Astrocyte (in vitro differentiated cells and primary cell): ENCODE results near the gene TSC22D3. TPM values are rescaled to one million over a fixed set of nuclear protein-coding genes. Genes with fewer than 3 reads are reported as not detected.
"Not testable (repeated sequence)": the region's sequence is repeated elsewhere in the genome, so short reads cannot be mapped to it uniquely, and the experiment has no call there.

ENCODE experiments used
- DNase-seq: peaks from one replicate; pipeline ENCODE4 v3.0.0-alpha.2; 2010; ENCODE audit warnings: low read depth
- FAIRE-seq: peaks from 2 replicates; lab custom pipeline; 2011; peaks lifted over from hg19 to GRCh38; lab: Jason Lieb, UNC
- H2AFZ ChIP-seq: 2 replicates; pipeline ENCODE4 v1.6.0; 2012; ENCODE audit warnings: low read depth, low read length, inconsistent platforms
- H3K27ac ChIP-seq: 2 replicates; pipeline ENCODE4 v1.5.1; 2011; ENCODE audit warnings: low read depth, low read length, inconsistent platforms
- H3K27me3 ChIP-seq: 2 replicates; pipeline ENCODE4 v1.6.0; 2011; ENCODE audit warnings: low read length, inconsistent platforms; ENCODE audit not compliant: insufficient read depth
- H3K36me3 ChIP-seq: 2 replicates; pipeline ENCODE4 v1.5.1; 2011; ENCODE audit warnings: low read length, inconsistent platforms; ENCODE audit not compliant: insufficient read depth
- H3K4me1 ChIP-seq: 2 replicates; pipeline ENCODE4 v1.5.1; 2011; ENCODE audit warnings: low read length, inconsistent platforms; ENCODE audit not compliant: insufficient read depth
- H3K4me2 ChIP-seq: 2 replicates; pipeline ENCODE4 v1.6.0; 2012; ENCODE audit warnings: low read length, inconsistent platforms
- H3K4me3 ChIP-seq: 2 replicates; pipeline ENCODE4 v1.5.1; 2011; ENCODE audit warnings: low read depth, mild to moderate bottlenecking, low read length, inconsistent platforms; ENCODE audit not compliant: insufficient read depth
- H3K79me2 ChIP-seq: 2 replicates; pipeline ENCODE4 v1.6.0; 2012; ENCODE audit warnings: mild to moderate bottlenecking, low read length, inconsistent platforms; ENCODE audit not compliant: insufficient read depth
- H3K9ac ChIP-seq: 2 replicates; pipeline ENCODE4 v1.6.0; 2012; ENCODE audit warnings: mild to moderate bottlenecking, low read length, inconsistent platforms
- H3K9me3 ChIP-seq: 2 replicates; pipeline ENCODE4 v1.5.1; 2012; ENCODE audit warnings: low read depth, mild to moderate bottlenecking, low read length, inconsistent platforms; ENCODE audit not compliant: insufficient read depth
- H4K20me1 ChIP-seq: 2 replicates; pipeline ENCODE4 v1.6.0; 2012; ENCODE audit warnings: low read length, inconsistent platforms; ENCODE audit not compliant: insufficient read depth
- H3K27ac Mint-ChIP-seq: one replicate; pipeline ENCODE4 v1.8.0; 2021; ENCODE audit warnings: mild to moderate bottlenecking, mixed read lengths; ENCODE audit not compliant: unreplicated experiment
- H3K27me3 Mint-ChIP-seq: one replicate; pipeline ENCODE4 v1.8.0; 2021; ENCODE audit warnings: low read depth, mixed read lengths; ENCODE audit not compliant: unreplicated experiment
- H3K36me3 Mint-ChIP-seq: one replicate; pipeline ENCODE4 v1.8.0; 2021; ENCODE audit warnings: low read depth, mixed read lengths; ENCODE audit not compliant: unreplicated experiment
- H3K4me1 Mint-ChIP-seq: one replicate; pipeline ENCODE4 v1.8.0; 2021; ENCODE audit warnings: low read depth, mixed read lengths; ENCODE audit not compliant: unreplicated experiment
- H3K4me3 Mint-ChIP-seq: one replicate; pipeline ENCODE4 v1.8.0; 2021; ENCODE audit warnings: mild to moderate bottlenecking, moderate library complexity, mixed read lengths; ENCODE audit not compliant: unreplicated experiment
- H3K9me3 Mint-ChIP-seq: one replicate; pipeline ENCODE4 v1.8.0; 2021; ENCODE audit warnings: mild to moderate bottlenecking, mixed read lengths; ENCODE audit not compliant: unreplicated experiment
- EZH2 ChIP-seq: IDR thresholded peaks from 2 replicates; pipeline ENCODE4 v1.6.1; 2012; ENCODE audit warnings: mild to moderate bottlenecking, low read length, inconsistent platforms; ENCODE audit not compliant: insufficient read depth
- total RNA-seq: library from RNA; stranded (reverse); gene quantifications from 2 replicates; pipeline ENCODE4 v1.2.1, GENCODE V29; 2021
- TF ChIP-seq, protein P1 (sequence below): IDR thresholded peaks from 2 replicates; pipeline ENCODE4 v1.5.1; 2011; ENCODE audit warnings: low read depth, mild to moderate bottlenecking, inconsistent platforms, low read length, moderate library complexity; ENCODE audit not compliant: insufficient read depth

TSC22D3 gene
- total RNA-seq, 1 donor from 2014 or later: 30.7 TPM

GRCh38 chrX:107687445-107687844, 88.1 kb downstream of the TSC22D3 start:
- Histone ChIP-seq H3K36me3 (no peaks in the 10 kb centered on the region), H3K27me3 (no peaks in the 10 kb centered on the region), H3K4me2 (no peak overlapping the region), H3K27ac (no peak overlapping the region), H3K4me1 (peaks cover 3% of the 10 kb centered on the region), H3K4me3 (no peak overlapping the region), H3K9me3 (no peaks in the 10 kb centered on the region), H4K20me1 (no peaks in the 10 kb centered on the region), H3K79me2 (no peaks in the 10 kb centered on the region), H3K9ac (no peak overlapping the region), H2AFZ (no peak overlapping the region)
- no peaks in the 10 kb centered on the region for H3K27me3 Mint-ChIP-seq
- no peak overlapping the region for H3K4me3 Mint-ChIP-seq
- FAIRE-seq (no peak), DNase-seq (no peak)
- no peak for TF ChIP-seq EZH2
- TF ChIP-seq, protein P1, sequence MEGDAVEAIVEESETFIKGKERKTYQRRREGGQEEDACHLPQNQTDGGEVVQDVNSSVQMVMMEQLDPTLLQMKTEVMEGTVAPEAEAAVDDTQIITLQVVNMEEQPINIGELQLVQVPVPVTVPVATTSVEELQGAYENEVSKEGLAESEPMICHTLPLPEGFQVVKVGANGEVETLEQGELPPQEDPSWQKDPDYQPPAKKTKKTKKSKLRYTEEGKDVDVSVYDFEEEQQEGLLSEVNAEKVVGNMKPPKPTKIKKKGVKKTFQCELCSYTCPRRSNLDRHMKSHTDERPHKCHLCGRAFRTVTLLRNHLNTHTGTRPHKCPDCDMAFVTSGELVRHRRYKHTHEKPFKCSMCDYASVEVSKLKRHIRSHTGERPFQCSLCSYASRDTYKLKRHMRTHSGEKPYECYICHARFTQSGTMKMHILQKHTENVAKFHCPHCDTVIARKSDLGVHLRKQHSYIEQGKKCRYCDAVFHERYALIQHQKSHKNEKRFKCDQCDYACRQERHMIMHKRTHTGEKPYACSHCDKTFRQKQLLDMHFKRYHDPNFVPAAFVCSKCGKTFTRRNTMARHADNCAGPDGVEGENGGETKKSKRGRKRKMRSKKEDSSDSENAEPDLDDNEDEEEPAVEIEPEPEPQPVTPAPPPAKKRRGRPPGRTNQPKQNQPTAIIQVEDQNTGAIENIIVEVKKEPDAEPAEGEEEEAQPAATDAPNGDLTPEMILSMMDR: no peak
- no peaks in the 10 kb centered on the region for H3K9me3 Mint-ChIP-seq
- no peaks in the 10 kb centered on the region for H3K36me3 Mint-ChIP-seq
- H3K27ac Mint-ChIP-seq: no peak overlapping the region
- H3K4me1 Mint-ChIP-seq: peaks cover 6% of the 10 kb centered on the region

DNA sequence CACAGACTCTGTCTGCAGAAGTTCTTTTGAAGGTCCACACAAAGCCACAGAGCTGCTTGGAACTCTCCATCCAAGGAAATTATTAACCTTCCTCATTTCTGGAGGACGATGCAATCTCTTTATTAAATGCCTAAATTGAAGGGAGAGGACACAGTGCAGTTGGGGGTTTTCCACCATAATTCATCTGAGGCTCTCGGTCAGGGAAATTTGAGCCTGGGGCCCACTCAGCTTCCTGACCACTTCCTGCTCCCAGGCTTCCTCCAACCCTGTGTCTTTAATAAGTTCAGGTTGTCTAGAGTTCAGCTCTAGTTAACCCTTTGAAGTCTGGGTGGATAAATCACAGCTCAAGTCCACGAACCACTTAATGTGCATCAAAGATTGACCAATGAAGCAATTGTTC, 88.8 kb downstream of the TSC22D3 start:
- H3K27ac ChIP-seq: no peak overlapping the region
- H3K36me3 ChIP-seq: no peaks in the 10 kb centered on the region
- TF ChIP-seq, protein P1: no peak
- TF ChIP-seq EZH2: no peak
- no peak overlapping the region for H3K4me3 Mint-ChIP-seq
- H3K9me3 ChIP-seq: no peaks in the 10 kb centered on the region
- no peak overlapping the region for H3K9ac ChIP-seq
- no peaks in the 10 kb centered on the region for H3K27me3 ChIP-seq
- H3K27ac Mint-ChIP-seq: no peak overlapping the region
- no peaks in the 10 kb centered on the region for H3K9me3 Mint-ChIP-seq
- H3K4me1 Mint-ChIP-seq: peaks cover 6% of the 10 kb centered on the region
- H3K36me3 Mint-ChIP-seq: no peaks in the 10 kb centered on the region
- no peak for FAIRE-seq
- no peaks in the 10 kb centered on the region for H3K79me2 ChIP-seq
- H3K4me2 ChIP-seq: peak overlapping the region; percentile 46
- H3K27me3 Mint-ChIP-seq: no peaks in the 10 kb centered on the region
- no peak overlapping the region for H3K4me3 ChIP-seq
- no peak for DNase-seq
- H2AFZ ChIP-seq: no peak overlapping the region
- no peaks in the 10 kb centered on the region for H4K20me1 ChIP-seq
- peaks cover 3% of the 10 kb centered on the region for H3K4me1 ChIP-seq

DNA sequence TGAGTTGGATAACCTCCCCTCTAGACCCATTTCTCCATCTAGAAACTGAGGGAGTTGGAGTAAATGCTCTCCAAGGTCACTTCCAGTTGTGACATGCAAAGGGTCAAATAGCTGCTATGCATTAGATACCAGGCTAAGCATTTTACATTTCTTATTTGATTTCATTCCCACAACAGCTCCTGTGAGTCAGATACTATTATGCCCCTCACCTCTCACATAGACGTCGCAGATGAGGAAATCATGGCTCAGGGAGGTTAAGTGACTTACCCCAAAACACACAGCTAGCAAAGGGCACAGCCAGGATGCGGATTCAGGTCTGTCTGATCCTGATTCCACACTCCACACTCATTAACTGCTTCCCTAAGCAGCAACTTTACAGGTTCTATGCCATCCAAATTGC, 89.6 kb downstream of the TSC22D3 start:
- H3K9ac ChIP-seq: no peak overlapping the region
- H3K4me1 ChIP-seq: peaks cover 3% of the 10 kb centered on the region
- H3K4me1 Mint-ChIP-seq: peaks cover 6% of the 10 kb centered on the region
- no peak overlapping the region for H3K27ac Mint-ChIP-seq
- TF ChIP-seq EZH2: no peak
- TF ChIP-seq, protein P1: no peak
- no peak overlapping the region for H3K4me3 Mint-ChIP-seq
- H2AFZ ChIP-seq: no peak overlapping the region
- no peaks in the 10 kb centered on the region for H3K36me3 Mint-ChIP-seq
- DNase-seq (no peak), FAIRE-seq (no peak)
- no peaks in the 10 kb centered on the region for H4K20me1 ChIP-seq
- no peak overlapping the region for H3K4me2 ChIP-seq
- no peaks in the 10 kb centered on the region for H3K9me3 Mint-ChIP-seq
- no peaks in the 10 kb centered on the region for H3K9me3 ChIP-seq
- H3K27me3 ChIP-seq: no peaks in the 10 kb centered on the region
- H3K4me3 ChIP-seq: no peak overlapping the region
- H3K79me2 ChIP-seq: no peaks in the 10 kb centered on the region
- H3K27me3 Mint-ChIP-seq: no peaks in the 10 kb centered on the region
- no peaks in the 10 kb centered on the region for H3K36me3 ChIP-seq
- H3K27ac ChIP-seq: no peak overlapping the region

- not testable (repeated sequence) for H3K9me3 ChIP-seq, H4K20me1 ChIP-seq, H2AFZ ChIP-seq, H3K4me2 ChIP-seq, H3K4me3 ChIP-seq, H3K27me3 Mint-ChIP-seq, H3K36me3 Mint-ChIP-seq, H3K9me3 Mint-ChIP-seq, H3K27me3 ChIP-seq, H3K9ac ChIP-seq, H3K79me2 ChIP-seq, H3K4me1 Mint-ChIP-seq, DNase-seq, FAIRE-seq, H3K27ac ChIP-seq, H3K4me1 ChIP-seq, H3K4me3 Mint-ChIP-seq, H3K27ac Mint-ChIP-seq, H3K36me3 ChIP-seq
These were observed 90.0 kb downstream of the TSC22D3 start for GRCh38 chrX:107685586-107685985.
